ENCODE data around the gene SYTL2.

SYTL2 gene

GRCh38 chr11:85762226-85762625 lies 48.7 kb downstream of the SYTL2 start:
- no peak for DNase-seq

- DNase-seq = no peak
These were observed 51.0 kb downstream of the SYTL2 start for GRCh38 chr11:85759915-85760314.

GRCh38 chr11:85758480-85759039 lies 52.4 kb downstream of the SYTL2 start:
- DNase-seq = no peak

GRCh38 chr11:85758026-85758425 lies 52.9 kb downstream of the SYTL2 start:
- no peak for DNase-seq

- DNase-seq = no peak
These were observed 54.3 kb downstream of the SYTL2 start for GRCh38 chr11:85756401-85757200.

- no peak for DNase-seq
These were observed 55.2 kb downstream of the SYTL2 start for GRCh38 chr11:85755701-85756100.

- no peak for DNase-seq
These were observed 55.7 kb downstream of the SYTL2 start for GRCh38 chr11:85755285-85755684.

GRCh38 chr11:85752890-85753581 lies 57.9 kb downstream of the SYTL2 start:
- no peak for DNase-seq

GRCh38 chr11:85752201-85752889 lies 58.6 kb downstream of the SYTL2 start:
- DNase-seq = no peak

- DNase-seq = no peak
These were observed 59.2 kb downstream of the SYTL2 start for GRCh38 chr11:85751724-85752123.

GRCh38 chr11:85750646-85751045 lies 60.3 kb downstream of the SYTL2 start:
- DNase-seq = no peak

- DNase-seq = no peak
These were observed 61.1 kb downstream of the SYTL2 start for GRCh38 chr11:85749884-85750283.

- DNase-seq = no peak
These were observed 61.6 kb downstream of the SYTL2 start for GRCh38 chr11:85749287-85749834.

GRCh38 chr11:85748455-85748891 lies 62.5 kb downstream of the SYTL2 start:
- no peak for DNase-seq

- no peak for DNase-seq
These were observed 64.3 kb downstream of the SYTL2 start for GRCh38 chr11:85746670-85747069.

- DNase-seq = no peak
These were observed 65.3 kb downstream of the SYTL2 start for GRCh38 chr11:85745626-85746025.

- DNase-seq = no peak
These were observed 68.1 kb downstream of the SYTL2 start for GRCh38 chr11:85742873-85743275.

- DNase-seq = no peak
These were observed 68.6 kb downstream of the SYTL2 start for GRCh38 chr11:85742348-85742747.

GRCh38 chr11:85740481-85741400 lies 70.2 kb downstream of the SYTL2 start:
- DNase-seq = no peak

GRCh38 chr11:85737738-85738137 lies 73.2 kb downstream of the SYTL2 start:
- no peak for DNase-seq

GRCh38 chr11:85735876-85736460 lies 75.0 kb downstream of the SYTL2 start:
- DNase-seq = no peak

GRCh38 chr11:85732965-85733364 lies 78.0 kb downstream of the SYTL2 start:
- DNase-seq = no peak

Measured in NCI-H187 treated with DMSO at 0.1 percent for 48 hours (cell line).